Stomach (tissue), 4 donors: ENCODE results near the gene FRMD1.

Experiments used
- EP300 ChIP-seq: sonication (generic); formaldehyde crosslinking; IDR thresholded peaks from one replicate; pipeline ENCODE4 v1.6.1; 2017; ENCODE audit warnings: antibody characterized with exemption
- POLR2A ChIP-seq, 4 donors: fragments of 450-650 bp; IDR thresholded peaks; one replicate each; pipeline ENCODE4 v1.6.1; 2016; ENCODE audit warnings: antibody characterized with exemption in 4 of 4, control low read depth in 2 of 4, mild to moderate bottlenecking in 1 of 4, moderate library complexity in 1 of 4
- POLR2AphosphoS5 ChIP-seq, 3 donors: sonication (generic); formaldehyde crosslinking; IDR thresholded peaks; one replicate each; pipeline ENCODE4 v1.6.1; 2016; ENCODE audit warnings: antibody characterized with exemption in 3 of 3
- TF ChIP-seq, protein P1 (sequence below), 7 experiments: fragments of 450-650 bp in 4 of 7; fragments of 200-600 bp in 3 of 7; sonication (generic) in 3 of 7; IDR thresholded peaks; one replicate each; pipeline ENCODE4 v1.5.1; 2016 to 2019; ENCODE audit warnings: antibody characterized with exemption in 7 of 7, control low read depth in 2 of 7, mild to moderate bottlenecking in 1 of 7

GRCh38 chr6:168035661-168036545 is 43.1 kb downstream of the FRMD1 start:
- TF ChIP-seq, protein P1, sequence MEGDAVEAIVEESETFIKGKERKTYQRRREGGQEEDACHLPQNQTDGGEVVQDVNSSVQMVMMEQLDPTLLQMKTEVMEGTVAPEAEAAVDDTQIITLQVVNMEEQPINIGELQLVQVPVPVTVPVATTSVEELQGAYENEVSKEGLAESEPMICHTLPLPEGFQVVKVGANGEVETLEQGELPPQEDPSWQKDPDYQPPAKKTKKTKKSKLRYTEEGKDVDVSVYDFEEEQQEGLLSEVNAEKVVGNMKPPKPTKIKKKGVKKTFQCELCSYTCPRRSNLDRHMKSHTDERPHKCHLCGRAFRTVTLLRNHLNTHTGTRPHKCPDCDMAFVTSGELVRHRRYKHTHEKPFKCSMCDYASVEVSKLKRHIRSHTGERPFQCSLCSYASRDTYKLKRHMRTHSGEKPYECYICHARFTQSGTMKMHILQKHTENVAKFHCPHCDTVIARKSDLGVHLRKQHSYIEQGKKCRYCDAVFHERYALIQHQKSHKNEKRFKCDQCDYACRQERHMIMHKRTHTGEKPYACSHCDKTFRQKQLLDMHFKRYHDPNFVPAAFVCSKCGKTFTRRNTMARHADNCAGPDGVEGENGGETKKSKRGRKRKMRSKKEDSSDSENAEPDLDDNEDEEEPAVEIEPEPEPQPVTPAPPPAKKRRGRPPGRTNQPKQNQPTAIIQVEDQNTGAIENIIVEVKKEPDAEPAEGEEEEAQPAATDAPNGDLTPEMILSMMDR (IDR thresholded peaks at IDR 0.05) = no peak
- TF ChIP-seq EP300 (no peak), POLR2A (IDR thresholded peaks at IDR 0.05) (no peak), POLR2AphosphoS5 (IDR thresholded peaks at IDR 0.05) (peak in 1 of 3 donors; percentile 12)
